HG03139 (cell line): ENCODE results near the gene CEACAM3.
A peak's percentile ranks its signal among the peaks of the same experiment; 100 is the strongest.

ENCODE experiments used
- ATAC-seq: cut with Tn5 transposase; IDR thresholded peaks from one replicate; pipeline ENCODE4 v1.9.1; 2021; ENCODE audit not compliant: unreplicated experiment

Gene CEACAM3

GRCh38 chr19:41844601-41845000 lies 48.2 kb downstream of the CEACAM3 start, which contains the start of gene LYPD4:
Gene LYPD4 (minus strand): TSS chr19:41844683. CDS start chr19:41839285, 5,398 bp downstream.
- ATAC-seq: no peak

GRCh38 chr19:41845001-41845050 lies 48.4 kb downstream of the CEACAM3 start, which contains the start of gene DMRTC2:
Gene DMRTC2 (plus strand): TSS chr19:41845042. CDS start chr19:41847429, 2,387 bp downstream.
- no peak for ATAC-seq

- no peak for ATAC-seq
Measured at GRCh38 chr19:41845051-41845590, 48.7 kb downstream of the CEACAM3 start.

- ATAC-seq: no peak
Measured at GRCh38 chr19:41847351-41848105, 51.1 kb downstream of the CEACAM3 start.

GRCh38 chr19:41848666-41849065 lies 52.3 kb downstream of the CEACAM3 start:
- no peak for ATAC-seq

- no peak for ATAC-seq
Measured at GRCh38 chr19:41849067-41849466, 52.7 kb downstream of the CEACAM3 start.

GRCh38 chr19:41850381-41850780 lies 54.0 kb downstream of the CEACAM3 start:
- ATAC-seq: no peak

GRCh38 chr19:41851456-41851855 lies 55.1 kb downstream of the CEACAM3 start:
- ATAC-seq: no peak

- ATAC-seq: no peak
Measured at GRCh38 chr19:41853344-41853743, 57.0 kb downstream of the CEACAM3 start.

GRCh38 chr19:41853768-41854167 lies 57.4 kb downstream of the CEACAM3 start:
- ATAC-seq: no peak

GRCh38 chr19:41859213-41859617 lies 62.8 kb downstream of the CEACAM3 start:
- ATAC-seq: no peak

GRCh38 chr19:41859618-41860418 lies 63.4 kb downstream of the CEACAM3 start, which contains the start of gene RPS19:
Gene RPS19 (plus strand): TSS chr19:41860255. CDS start chr19:41860775, 520 bp downstream.
- ATAC-seq: peak; percentile 74

GRCh38 chr19:41860419-41861115 lies 64.2 kb downstream of the CEACAM3 start:
- ATAC-seq: no peak
